Activated T-helper 9 cell treated with anti-CD3 and anti-CD28 coated beads, Interleukin-2, amount 50 U/mL, for 16 hours (primary cell): ENCODE data around the gene ANXA10.
"Not testable (repeated sequence)": the region's sequence is repeated elsewhere in the genome, so short reads cannot be mapped to it uniquely, and the experiment has no call there.

Experiments used
- DNase-seq: peaks from one replicate; pipeline ENCODE4 v3.0.0-alpha.2; 2020; ENCODE audit warnings: low read depth

Gene ANXA10

DNA sequence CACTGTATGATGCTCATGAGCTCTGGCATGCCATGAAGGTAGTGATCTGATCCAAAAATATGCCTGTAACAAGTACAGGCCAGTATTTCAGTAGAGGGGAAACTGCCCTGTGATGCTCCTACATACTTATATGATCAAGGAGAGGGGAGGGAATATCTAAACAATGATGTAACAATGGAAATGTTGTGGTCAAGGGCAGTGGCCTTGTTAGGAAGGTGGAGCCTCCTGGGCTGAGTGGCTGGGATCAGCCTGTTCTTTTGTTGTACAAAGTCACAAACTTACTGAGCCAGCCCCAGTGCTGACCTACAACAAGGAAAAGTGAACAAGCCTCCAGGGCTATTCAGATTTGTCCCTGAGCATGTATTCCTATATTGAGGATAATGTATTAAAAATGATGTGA, 70.3 kb downstream of the ANXA10 start:
- DNase-seq, result no peak

DNA sequence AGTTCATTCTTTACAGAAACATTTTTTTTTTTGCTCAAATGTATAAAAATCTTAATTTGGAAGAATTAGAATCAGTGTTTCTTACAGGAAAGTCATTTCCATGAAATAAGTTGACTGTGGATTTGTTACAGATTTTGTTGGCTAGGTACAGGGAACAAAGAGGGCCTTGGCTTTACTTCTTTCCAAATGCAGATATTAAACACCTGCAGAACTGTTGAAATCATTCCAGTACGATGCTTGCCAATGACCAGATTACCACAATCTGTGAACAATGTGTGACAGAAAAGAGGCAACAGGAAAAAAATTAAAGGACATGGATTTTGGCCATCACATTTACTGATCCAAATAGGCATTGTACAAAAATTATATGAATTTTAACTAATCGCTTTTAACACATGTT, 70.8 kb downstream of the ANXA10 start:
- DNase-seq, result no peak

DNA sequence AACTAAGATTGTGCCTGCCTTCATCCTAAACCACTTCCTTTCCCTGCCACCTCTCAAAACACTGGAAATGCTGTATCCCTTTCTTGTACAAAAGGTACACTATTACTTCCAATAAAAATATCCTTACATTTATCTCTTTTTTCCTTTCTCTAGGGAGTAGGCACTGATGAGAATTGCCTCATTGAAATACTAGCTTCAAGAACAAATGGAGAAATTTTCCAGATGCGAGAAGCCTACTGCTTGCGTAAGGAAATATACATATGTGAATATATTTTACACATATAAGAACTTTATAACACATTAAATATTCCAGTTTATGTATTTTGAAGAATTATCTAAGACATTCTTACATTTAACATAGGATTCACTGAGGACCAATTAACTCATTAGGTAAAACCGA, 71.7 kb downstream of the ANXA10 start:
- DNase-seq, result no peak

DNA sequence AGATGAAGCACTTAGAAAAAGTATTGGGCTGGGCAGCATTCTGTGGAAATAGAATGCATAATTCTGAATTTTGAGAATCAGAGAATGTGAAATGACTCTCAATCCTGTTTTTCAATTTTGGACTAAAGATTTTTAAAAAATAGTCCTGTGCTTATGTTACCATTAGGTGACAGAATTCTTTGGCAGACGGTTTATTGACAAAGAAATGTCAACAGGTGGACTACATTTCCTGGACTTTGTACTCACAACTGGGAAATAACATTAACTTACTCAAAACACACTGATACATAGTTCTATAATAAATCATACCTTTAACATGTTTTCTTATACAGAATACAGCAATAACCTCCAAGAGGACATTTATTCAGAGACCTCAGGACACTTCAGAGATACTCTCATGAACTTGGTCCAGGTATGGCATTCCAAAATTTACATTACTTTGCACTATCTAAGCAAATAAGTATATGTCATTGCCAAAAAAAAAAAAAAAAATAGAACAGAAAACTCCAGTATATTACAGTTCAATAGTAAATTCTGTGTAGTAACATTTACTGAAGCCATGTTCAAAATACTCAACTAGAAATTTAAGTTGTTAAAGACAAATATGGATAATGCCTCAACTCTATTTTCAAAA, 72.7 kb downstream of the ANXA10 start:
- DNase-seq, result no peak

DNA sequence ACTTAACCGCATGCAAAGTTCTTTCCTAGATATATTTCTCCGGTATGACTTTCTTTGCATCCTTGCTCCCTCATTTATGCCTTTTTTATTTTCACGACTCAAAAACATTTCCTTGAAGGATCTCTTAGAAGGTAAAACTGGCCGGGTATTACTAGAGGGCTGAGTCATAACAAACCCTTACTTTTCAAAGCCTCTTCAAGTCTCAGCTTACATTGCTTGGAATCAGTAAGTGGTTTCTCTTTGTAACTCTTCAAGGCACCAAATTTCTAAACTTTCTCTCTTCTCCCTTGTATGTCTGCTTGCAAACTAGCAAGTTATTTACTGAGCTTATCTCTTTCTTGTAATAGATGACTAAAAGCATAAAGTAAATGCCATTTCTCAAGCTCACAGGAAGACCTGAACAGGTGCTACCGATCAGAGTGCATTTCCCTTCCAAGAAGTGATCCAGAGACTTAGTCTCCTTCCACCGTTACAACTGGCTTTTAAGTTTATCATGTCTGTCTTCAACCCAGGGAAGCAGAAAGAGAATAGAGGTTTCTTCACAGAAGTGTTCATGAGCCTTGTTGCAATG, 75.5 kb downstream of the ANXA10 start:
- no peak for DNase-seq

DNA sequence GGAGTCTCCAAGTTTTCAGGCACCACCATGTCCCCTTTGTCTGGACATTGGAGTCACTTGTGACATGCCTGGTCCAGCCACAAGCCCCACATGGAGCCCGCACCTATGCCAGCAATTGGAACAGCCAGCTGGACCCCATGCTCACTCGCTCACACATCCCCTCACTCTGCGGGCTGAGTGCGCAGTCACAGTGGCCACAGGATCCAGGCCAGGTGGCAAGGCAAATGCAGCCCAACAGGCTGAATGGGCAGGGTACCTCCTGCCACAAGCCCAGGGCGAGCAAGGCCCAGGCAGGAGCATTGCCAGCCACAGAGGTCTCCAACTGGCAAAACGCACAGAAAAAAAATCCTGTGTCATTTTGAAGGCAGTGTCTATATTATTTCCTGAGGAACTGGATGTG, 82.0 kb downstream of the ANXA10 start:
- DNase-seq, result no peak

DNA sequence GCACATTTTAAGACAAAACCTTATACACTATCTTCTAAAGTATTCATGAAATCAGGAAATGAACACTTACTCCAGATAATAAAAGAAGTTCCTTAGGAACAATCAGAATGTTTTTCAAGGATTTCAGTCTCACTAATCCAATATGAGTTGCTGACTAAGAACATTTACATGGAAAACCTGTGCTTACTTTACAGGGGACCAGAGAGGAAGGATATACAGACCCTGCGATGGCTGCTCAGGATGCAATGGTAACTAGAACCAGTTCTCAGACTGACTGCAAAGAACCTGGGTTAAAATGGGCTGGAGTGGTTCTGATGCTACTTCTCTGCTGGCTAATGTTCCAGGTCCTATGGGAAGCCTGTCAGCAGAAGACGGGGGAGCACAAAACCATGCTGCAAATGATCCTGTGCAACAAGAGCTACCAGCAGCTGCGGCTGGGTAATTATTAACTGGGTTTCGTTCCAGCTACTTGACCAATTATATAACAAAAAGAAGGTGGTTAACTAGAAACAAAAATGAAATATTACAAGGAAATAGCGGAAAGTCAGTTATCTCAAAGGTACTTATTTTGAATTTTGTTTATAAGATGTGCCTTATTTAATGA, 85.3 kb downstream of the ANXA10 start:
- DNase-seq, result no peak

DNA sequence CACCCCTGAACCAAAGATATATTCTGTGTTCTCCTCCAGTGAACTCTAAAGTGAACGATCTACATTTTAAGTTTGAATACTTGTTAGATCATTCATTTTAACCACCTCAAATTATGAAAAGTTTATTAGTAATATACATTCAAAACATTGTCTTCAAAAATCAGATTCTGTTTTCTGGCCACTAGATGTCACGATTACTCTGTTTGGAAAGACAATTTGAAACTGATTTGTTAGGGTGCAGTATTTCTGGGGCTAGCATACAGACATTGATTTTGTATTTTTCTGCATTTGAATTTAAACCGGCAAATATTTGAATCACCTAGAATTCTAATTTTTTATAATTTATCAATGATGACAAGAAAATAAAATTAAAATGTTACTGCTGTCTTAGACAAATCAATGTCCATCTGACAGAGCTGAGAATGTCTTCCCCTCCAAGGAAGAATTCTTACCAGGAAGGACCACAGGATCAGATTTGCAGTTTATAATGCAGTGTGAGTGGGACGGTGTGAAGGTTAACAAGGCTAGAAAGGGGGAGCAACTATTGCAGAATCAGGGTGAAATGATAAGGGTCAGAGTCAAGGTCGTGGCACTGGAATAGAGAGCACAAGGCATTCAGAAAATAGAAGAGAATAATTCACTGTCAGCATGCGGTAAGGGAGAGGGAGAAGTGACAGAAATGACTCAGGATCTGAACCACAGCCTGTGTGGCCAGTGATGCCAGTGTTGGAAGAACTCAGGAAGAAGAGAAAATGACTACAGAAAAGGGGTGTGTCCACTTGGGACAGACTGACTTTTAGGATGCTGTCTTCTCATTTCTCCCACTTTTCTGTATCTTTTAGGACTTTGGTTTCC, 91.6 kb downstream of the ANXA10 start:
- DNase-seq, result no peak

DNA sequence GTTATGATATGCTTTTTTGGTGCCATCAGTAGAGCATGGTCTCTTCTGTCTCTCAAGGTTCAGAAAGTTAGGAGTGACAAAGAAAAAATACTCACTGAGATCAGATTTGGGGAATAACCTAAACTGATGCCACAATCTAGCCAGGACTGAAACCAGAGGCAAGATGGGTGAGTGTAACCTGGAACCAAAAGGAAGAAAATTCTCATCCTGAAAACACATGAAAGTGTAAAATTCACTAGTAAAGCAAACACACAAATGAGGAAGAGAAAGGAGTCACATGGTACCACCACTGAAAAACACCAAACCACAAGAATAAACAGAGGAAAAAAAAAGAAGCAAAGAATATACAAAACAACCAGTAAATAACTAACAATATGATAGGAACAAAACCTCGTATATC, 96.4 kb downstream of the ANXA10 start:
- no peak for DNase-seq

DNA sequence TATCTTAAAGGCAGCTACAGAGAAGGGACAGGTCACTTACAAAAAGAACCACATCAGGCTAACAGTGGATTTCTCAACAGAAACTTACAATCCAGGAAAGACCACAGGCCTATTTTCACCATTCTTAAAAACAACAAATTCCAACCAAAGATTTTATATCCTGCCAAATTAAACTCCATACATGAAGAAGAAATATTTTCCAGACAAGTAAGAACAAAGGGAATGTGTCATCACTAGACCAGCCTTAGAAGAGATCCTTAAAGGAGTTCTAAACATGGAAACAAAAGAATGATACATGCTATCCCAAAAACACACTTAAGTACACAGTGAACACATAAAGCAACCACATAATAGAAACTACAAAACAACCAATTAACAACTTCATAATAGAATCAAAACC, 105.6 kb downstream of the ANXA10 start:
- no peak for DNase-seq

DNA sequence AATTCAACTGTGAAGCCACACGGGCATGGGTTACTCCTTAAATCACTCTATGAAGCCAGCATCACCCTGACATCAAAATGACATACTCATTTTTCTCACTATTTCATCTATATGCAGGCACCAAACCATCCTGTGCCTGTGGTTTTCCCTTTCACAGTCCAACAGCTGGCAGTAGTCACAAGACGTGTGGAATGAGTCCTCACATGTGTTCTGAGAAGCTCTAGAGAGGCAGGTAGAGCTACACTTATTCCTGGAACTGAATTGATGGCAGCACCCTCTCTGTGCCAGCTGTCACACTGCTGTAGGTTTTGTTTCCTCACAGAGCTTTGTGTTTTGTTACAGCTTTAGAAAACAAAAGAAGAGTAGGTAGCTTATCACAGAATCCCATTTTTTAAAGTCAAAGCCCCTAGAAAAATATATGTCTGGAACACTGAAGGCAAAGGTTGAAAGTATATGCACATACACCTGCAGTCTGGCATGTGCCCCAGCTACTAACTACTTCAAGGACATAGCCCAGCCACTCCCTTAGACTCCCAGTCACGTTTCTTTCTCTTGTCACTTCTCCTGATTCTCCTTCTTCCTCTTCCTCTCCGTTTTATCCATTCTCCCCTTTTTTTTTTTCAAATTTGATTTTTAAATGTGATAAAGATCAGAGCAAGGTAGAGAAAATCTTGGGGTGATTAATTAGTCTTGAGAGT, 107.1 kb downstream of the ANXA10 start:
- no peak for DNase-seq

DNA sequence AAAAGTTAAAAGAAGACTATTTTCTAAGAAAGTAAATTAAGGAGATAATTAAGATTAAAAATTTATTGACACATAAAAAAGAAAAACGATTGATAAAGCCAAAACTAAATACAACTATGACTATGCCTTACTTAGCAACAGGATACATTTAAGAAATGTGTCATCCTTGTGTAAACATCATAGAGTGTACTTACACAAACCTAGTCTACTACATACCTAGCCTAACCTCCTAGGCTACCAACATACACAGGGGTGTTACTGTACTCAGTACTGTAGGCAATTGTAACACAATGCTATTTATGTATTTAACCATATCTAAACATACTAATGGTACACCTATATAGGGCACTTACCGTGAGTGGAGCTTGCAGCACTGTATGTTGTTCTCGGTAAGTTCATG, 108.3 kb downstream of the ANXA10 start:
- no peak for DNase-seq

DNA sequence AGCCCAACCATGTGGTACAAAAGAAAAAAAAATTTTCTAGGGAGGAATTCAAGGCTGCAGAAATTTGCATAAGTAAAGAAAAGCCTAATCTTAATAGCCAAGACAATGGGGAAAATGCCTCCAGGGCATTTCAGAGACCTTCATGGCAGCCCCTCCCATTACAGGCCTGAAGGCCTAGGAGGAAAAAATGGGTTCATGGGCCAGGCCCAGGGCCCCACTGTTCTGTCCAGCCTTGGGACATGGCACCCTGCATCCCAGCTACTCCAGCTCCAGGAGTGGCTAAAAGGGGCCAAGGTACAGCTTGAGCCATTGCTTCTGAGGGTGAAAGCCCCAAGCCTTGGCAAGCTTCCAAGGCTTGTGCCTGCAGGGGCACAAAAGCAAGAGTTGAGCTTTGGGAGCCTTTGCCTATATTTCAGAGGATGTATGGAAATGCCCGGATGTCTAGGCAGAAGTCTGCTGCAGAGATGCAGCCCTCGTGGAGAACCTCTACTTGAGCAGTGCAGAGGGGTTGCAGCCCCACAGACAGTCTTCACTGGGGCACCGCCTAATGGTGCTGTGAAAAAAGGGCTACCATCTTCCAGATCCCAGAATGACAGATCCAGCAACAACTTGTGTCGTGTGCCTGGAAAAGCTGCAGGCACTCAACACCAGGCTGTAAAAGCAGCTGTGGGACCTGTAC, 111.0 kb downstream of the ANXA10 start:
- no peak for DNase-seq

DNA sequence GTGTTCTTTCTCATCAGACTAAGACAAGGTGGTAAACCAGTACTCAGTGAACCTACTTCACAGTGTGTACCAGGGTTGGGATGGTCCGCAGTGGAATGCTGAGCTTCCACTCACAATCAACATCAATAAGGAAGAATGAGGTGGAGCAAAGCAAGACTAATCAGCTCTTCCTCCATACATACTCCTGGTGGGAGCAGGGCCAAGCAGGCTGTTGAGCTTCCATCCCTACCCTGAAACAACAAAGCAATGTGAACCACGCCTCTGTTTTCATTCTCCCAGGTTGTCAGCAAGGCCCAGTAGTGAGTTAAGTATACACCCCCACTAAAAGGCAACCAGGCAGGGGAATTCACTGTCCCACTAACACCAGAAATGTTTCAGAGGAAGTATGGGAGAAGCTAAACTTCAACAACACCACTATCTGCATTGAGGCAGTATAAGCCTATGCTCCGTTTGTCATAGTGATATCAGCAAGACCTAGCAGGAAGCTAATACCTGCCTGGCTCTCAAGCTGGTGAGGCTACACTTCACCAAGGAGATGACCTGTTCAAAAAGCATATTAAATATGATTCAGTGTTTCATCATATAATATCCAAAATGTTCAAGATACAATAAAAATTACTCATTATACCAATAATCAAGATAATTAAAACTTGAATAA, 116.7 kb downstream of the ANXA10 start:
- DNase-seq, result no peak

DNA sequence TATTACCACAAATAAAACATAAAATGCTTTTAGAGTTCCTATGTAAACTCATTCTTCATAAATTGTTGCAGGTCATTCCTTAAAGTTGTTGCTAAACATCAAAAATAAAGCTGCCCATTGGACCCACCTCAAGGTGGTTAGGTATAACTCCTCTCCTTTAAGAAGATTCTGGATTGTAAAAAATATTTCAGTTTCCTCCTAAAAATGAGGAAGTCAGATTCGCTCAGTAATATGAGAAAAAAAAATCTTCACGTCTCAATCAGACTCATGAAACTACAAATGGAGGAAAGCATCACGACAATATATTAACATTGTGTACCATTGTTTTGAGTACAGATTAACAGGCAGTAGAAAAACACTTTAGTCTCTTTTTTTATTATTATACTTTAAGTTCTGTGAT, 120.3 kb downstream of the ANXA10 start:
- DNase-seq, result no peak

DNA sequence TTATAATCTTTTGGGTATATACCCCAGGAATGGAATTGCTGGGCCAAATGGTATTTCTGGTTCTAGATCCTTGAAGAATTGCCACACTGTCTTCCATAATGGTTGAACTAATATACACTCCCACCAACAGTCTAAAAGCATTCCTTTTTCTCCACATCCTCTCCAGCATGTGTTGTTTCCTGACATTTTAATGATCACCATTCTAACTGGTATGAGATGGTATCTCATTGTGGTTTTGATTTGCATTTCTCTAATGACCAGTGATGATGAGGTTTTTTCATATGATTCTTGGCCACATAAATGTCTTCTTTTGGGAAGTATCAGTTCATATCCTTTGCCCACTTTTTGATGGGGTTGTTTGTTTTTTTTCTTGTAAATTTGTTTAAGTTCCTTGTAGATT, 121.2 kb downstream of the ANXA10 start:
- DNase-seq, result not testable (repeated sequence)

DNA sequence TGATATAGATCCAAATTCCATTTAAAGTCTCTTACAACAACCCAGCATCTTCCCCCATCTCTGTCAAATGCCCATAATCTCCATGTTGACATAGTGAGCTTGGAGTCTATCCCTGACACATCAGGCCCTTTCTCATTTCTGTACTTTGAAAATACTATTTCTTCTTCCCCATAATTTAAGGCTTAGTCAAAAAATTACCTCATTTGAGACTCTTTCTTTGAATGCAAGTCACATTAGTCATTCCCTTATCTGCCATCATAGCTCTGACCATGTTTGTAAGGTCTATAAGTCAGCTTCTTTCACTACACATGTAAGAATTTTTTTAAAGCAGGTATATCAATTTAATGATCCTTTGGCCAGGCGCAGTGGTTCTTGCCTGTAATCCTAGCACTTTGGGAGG, 126.3 kb downstream of the ANXA10 start:
- DNase-seq, result no peak

DNA sequence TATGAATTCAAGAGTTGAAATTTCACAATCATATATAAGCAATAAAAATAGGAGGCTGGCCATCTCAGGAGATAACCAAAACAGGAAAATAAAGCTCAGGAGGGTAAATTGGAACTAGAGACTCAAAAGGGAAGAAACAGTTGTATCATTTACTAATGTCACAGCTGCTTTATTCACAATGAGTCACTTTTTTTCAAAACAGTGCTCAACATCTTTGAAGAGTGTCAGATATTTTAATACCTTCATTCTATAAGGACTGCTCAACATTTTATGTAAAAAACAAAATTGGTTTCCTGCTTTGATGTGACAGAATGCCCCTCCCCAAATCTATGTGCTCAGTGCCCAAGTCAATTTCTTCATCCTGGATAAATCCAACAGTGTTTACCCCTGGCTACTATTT, 128.6 kb downstream of the ANXA10 start:
- DNase-seq, result no peak

DNA sequence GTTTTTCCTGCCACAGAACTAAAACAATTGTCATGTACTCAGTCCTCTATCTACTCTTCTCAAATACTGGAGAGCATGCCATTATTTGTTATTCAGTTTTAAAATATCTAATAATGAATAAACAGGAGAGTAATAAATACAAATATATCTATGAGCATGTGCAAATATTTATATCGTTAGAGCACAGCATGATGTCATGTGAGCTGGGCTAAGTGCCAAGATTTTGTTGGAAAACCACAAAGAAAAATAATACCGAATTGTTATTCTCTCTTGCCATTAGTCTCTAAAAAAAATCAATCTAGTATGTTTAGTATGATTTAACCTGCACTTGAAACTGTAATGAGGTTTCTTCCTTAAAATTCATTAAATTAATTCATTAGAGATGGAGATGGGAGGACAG, 129.0 kb downstream of the ANXA10 start:
- no peak for DNase-seq
